Transverse colon (tissue), 4 donors: ENCODE data around the gene MAP3K12. TPM values are rescaled to one million over a fixed set of nuclear protein-coding genes. Genes with fewer than 3 reads are reported as not detected.

Experiments used
- DNase-seq: peaks from one replicate; pipeline ENCODE4 v3.0.0-alpha.2; 2019
- H3K27ac ChIP-seq, 4 donors: fragments of 200-600 bp; sonication (generic); 2 replicates each; pipeline ENCODE4 v1.5.1; 2016 to 2018; ENCODE audit warnings: inconsistent platforms in 4 of 4
- H3K27me3 ChIP-seq: fragments of 200-600 bp; sonication (generic); 2 replicates; pipeline ENCODE4 v1.5.1; 2017; ENCODE audit warnings: inconsistent platforms
- H3K36me3 ChIP-seq, 4 donors: fragments of 200-600 bp; sonication (generic); 2 replicates each; pipeline ENCODE4 v1.5.1; 2017 to 2019; ENCODE audit warnings: inconsistent platforms in 4 of 4
- H3K4me1 ChIP-seq, 4 donors: fragments of 200-600 bp; sonication (generic); 2 replicates each; pipeline ENCODE4 v1.5.1; 2017 to 2020; ENCODE audit warnings: inconsistent platforms in 4 of 4
- H3K4me3 ChIP-seq, 4 donors: fragments of 200-600 bp; sonication (generic); 1 replicate in 1 of 4; 2 replicates in 3 of 4; pipeline versions ENCODE4 v1.5.1 to v1.6.1; 2017 to 2019; ENCODE audit warnings: inconsistent platforms in 4 of 4
- H3K9me3 ChIP-seq, 2 donors: fragments of 200-600 bp; sonication (generic); 2 replicates each; pipeline ENCODE4 v1.5.1; 2017 to 2019; ENCODE audit warnings: inconsistent platforms in 2 of 2
- CTCF ChIP-seq, 5 experiments: fragments of 200-600 bp in 3 of 5; fragments of 450-650 bp in 2 of 5; sonication (generic) in 3 of 5; IDR thresholded peaks; 1 replicate in 2 of 5; 2 replicates in 3 of 5; pipeline ENCODE4 v1.5.1; 2016 to 2017; ENCODE audit warnings: antibody characterized with exemption in 5 of 5, inconsistent platforms in 3 of 5, mild to moderate bottlenecking in 2 of 5, moderate library complexity in 1 of 5
- EP300 ChIP-seq: sonication (generic); formaldehyde crosslinking; IDR thresholded peaks from one replicate; pipeline ENCODE4 v1.6.1; 2017; ENCODE audit warnings: antibody characterized with exemption, low read depth
- POLR2A ChIP-seq: fragments of 450-650 bp; IDR thresholded peaks from one replicate; pipeline ENCODE4 v1.6.1; 2016; ENCODE audit warnings: antibody characterized with exemption, mild to moderate bottlenecking, moderate library complexity
- POLR2AphosphoS5 ChIP-seq, 3 donors: sonication (generic); formaldehyde crosslinking; IDR thresholded peaks; one replicate each; pipeline ENCODE4 v1.6.1; 2016; ENCODE audit warnings: antibody characterized with exemption in 3 of 3
- WGBS, 2 donors: methylation state at CpG; one replicate each; pipeline ENCODE4 v1.1.5; 2018; ENCODE audit warnings: low coverage in 1 of 2; 5-methylcytosine and 5-hydroxymethylcytosine counted together
- in situ Hi-C, 4 donors: fragments of 200-750 bp; cut with MboI; loops; one replicate each; pipeline versions ENCODE4 v1.15.0 to v1.15.1; 2017; ENCODE audit warnings: low sequenced_read_pairs in 3 of 4, low pct_ligation_motif_present in 1 of 4, low pct_unique_long_range_greater_than_20kb in 1 of 4
- intact Hi-C: fragments of 100-400 bp; cut with DNase I; formaldehyde crosslinking; loops from one replicate; pipeline ENCODE4 v1.15.1; 2023; ENCODE audit warnings: low total_unique reads
- total RNA-seq, 4 donors: library from RNA; depleted of rRNA; stranded (reverse); fragments of >200 nt; gene quantifications; one replicate each; pipeline ENCODE4 v1.1.0, GENCODE V29; 2016

Gene MAP3K12
- total RNA-seq, 4 donors from 2014 or later: 6.8 to 20.9 (median 10.3) TPM

GRCh38 chr12:53532021-53532420 lies 32.8 kb upstream of the MAP3K12 start:
- intact Hi-C loops: no loop called here

GRCh38 chr12:53530920-53531319 lies 31.7 kb upstream of the MAP3K12 start:
- no peaks in the 10 kb centered on the region for H3K9me3 ChIP-seq
- in situ Hi-C loops (no loop called here), intact Hi-C loops (no loop called here)
- H3K4me1 ChIP-seq: no peaks in the 10 kb centered on the region
- TF ChIP-seq POLR2A (no peak), EP300 (no peak), CTCF (IDR thresholded peaks at IDR 0.05) (no peak), POLR2AphosphoS5 (IDR thresholded peaks at IDR 0.05) (no peak)
- no peaks in the 10 kb centered on the region for H3K27me3 ChIP-seq
- WGBS, 2 donors: 90% methylated on average over 4 of the region's 4 CpGs; no CpG with 5 or more reads in 1 of the 2 donors
- DNase-seq: no peak
- H3K27ac ChIP-seq: no peak overlapping the region
- no peak overlapping the region for H3K4me3 ChIP-seq
- peaks cover 0 to 74% (median 35%) of the 10 kb centered on the region in 4 donors for H3K36me3 ChIP-seq

More at GRCh38 chr12:53532021-53532420, 32.8 kb upstream of the MAP3K12 start:
- TF ChIP-seq CTCF (IDR thresholded peaks at IDR 0.05) (no peak), POLR2AphosphoS5 (IDR thresholded peaks at IDR 0.05) (no peak), EP300 (no peak), POLR2A (no peak)
- Histone ChIP-seq H3K9me3 (no peaks in the 10 kb centered on the region), H3K27ac (no peak overlapping the region), H3K27me3 (no peaks in the 10 kb centered on the region), H3K4me1 (no peaks in the 10 kb centered on the region), H3K4me3 (no peak overlapping the region), H3K36me3 (peaks cover 0 to 74% (median 37%) of the 10 kb centered on the region in 4 donors)
- 70% methylated on average over 3 of the region's 3 CpGs; no CpG with 5 or more reads in 1 of the 2 donors for WGBS, 2 donors
- DNase-seq: no peak
- in situ Hi-C loops: no loop called here

GRCh38 chr12:53530061-53530460 lies 30.8 kb upstream of the MAP3K12 start:
- in situ Hi-C loops: no loop called here

GRCh38 chr12:53524476-53524875 lies 25.2 kb upstream of the MAP3K12 start:
- TF ChIP-seq EP300: no peak
- TF ChIP-seq POLR2A: no peak
- TF ChIP-seq CTCF (IDR thresholded peaks at IDR 0.05): no peak
- no peak for TF ChIP-seq POLR2AphosphoS5 (IDR thresholded peaks at IDR 0.05)
- no peak overlapping the region for H3K27ac ChIP-seq

More at GRCh38 chr12:53530061-53530460, 30.8 kb upstream of the MAP3K12 start:
- H3K4me1 ChIP-seq: no peaks in the 10 kb centered on the region
- intact Hi-C loops: no loop called here
- DNase-seq: no peak
- no peaks in the 10 kb centered on the region for H3K9me3 ChIP-seq
- no peak overlapping the region for H3K4me3 ChIP-seq
- WGBS, 2 donors: 74 to 87% methylated on average over 2 of the region's 2 CpGs
- no peaks in the 10 kb centered on the region for H3K27me3 ChIP-seq
- no peak overlapping the region for H3K27ac ChIP-seq
- H3K36me3 ChIP-seq: peaks cover 0 to 76% (median 35%) of the 10 kb centered on the region in 4 donors
- TF ChIP-seq EP300 (no peak), POLR2AphosphoS5 (IDR thresholded peaks at IDR 0.05) (no peak), CTCF (IDR thresholded peaks at IDR 0.05) (no peak), POLR2A (no peak)

More at GRCh38 chr12:53524476-53524875, 25.2 kb upstream of the MAP3K12 start:
- Histone ChIP-seq H3K4me1 (no peaks in the 10 kb centered on the region), H3K36me3 (peaks cover 0 to 71% (median 33%) of the 10 kb centered on the region in 4 donors), H3K9me3 (no peaks in the 10 kb centered on the region), H3K27me3 (no peaks in the 10 kb centered on the region), H3K4me3 (no peak overlapping the region)
- in situ Hi-C loops: no loop called here
- DNase-seq: no peak
- 98 to 99% methylated on average over 13 of the region's 13 CpGs for WGBS, 2 donors
- intact Hi-C loops: no loop called here
